Gastrocnemius medialis (tissue), 4 donors: ENCODE measurements around the gene NLRP2B. TPM values are rescaled to one million over a fixed set of nuclear protein-coding genes. Genes with fewer than 3 reads are reported as not detected.
"Not testable (repeated sequence)": the region's sequence is repeated elsewhere in the genome, so short reads cannot be mapped to it uniquely, and the experiment has no call there.

Experiments used
- ATAC-seq, 2 donors: fragments of 150-250 bp; one replicate each; pipeline ENCODE4 v1.9.1; 2016
- DNase-seq, 2 donors: peaks; one replicate each; pipeline ENCODE4 v3.0.0-alpha.2; 2019
- H3K27ac ChIP-seq, 4 donors: fragments of 200-600 bp; sonication (generic); 1 replicate in 1 of 4; 2 replicates in 3 of 4; pipeline ENCODE4 v1.5.1; 2016 to 2018; ENCODE audit warnings: mild to moderate bottlenecking in 2 of 4, moderate library complexity in 1 of 4
- H3K27me3 ChIP-seq, 3 donors: fragments of 200-600 bp; sonication (generic) in 2 of 3; 1 replicate in 1 of 3; 2 replicates in 2 of 3; pipeline versions ENCODE4 v1.5.1 to v1.6.0; 2016 to 2019; ENCODE audit warnings: mild to moderate bottlenecking in 1 of 3, moderate library complexity in 1 of 3
- H3K36me3 ChIP-seq, 2 donors: fragments of 200-600 bp; sonication (generic) in 1 of 2; one replicate each; pipeline ENCODE4 v1.5.1; 2017 to 2018
- H3K4me1 ChIP-seq, 2 donors: fragments of 200-600 bp; sonication (generic) in 1 of 2; one replicate each; pipeline ENCODE4 v1.5.1; 2016 to 2017; ENCODE audit warnings: mild to moderate bottlenecking in 2 of 2
- H3K4me3 ChIP-seq, 4 donors: fragments of 200-600 bp; sonication (generic) in 3 of 4; 1 replicate in 1 of 4; 2 replicates in 3 of 4; pipeline ENCODE4 v1.5.1; 2016 to 2019; ENCODE audit warnings: mild to moderate bottlenecking in 2 of 4
- H3K9me3 ChIP-seq, 3 donors: fragments of 200-600 bp; sonication (generic) in 2 of 3; 1 replicate in 1 of 3; 2 replicates in 2 of 3; pipeline ENCODE4 v1.5.1; 2016 to 2019
- CTCF ChIP-seq, 5 experiments: fragments of 450-650 bp in 3 of 5; fragments of 200-600 bp in 2 of 5; sonication (generic) in 2 of 5; IDR thresholded peaks in 4 of 5; conservative IDR thresholded peaks in 1 of 5; 1 replicate in 4 of 5; 2 replicates in 1 of 5; pipeline ENCODE4 v1.5.1; 2016 to 2019; ENCODE audit warnings: antibody characterized with exemption in 5 of 5, mild to moderate bottlenecking in 3 of 5, moderate library complexity in 3 of 5
- POLR2A ChIP-seq, 2 donors: fragments of 450-650 bp; IDR thresholded peaks; one replicate each; pipeline ENCODE4 v1.6.1; 2017; ENCODE audit warnings: antibody characterized with exemption in 2 of 2, mild to moderate bottlenecking in 2 of 2, moderate library complexity in 2 of 2
- in situ Hi-C, 4 donors: fragments of 200-750 bp; cut with MboI; loops; one replicate each; pipeline versions ENCODE4 v1.15.0 to v1.8.0; 2017; ENCODE audit warnings: low sequenced_read_pairs in 4 of 4
- intact Hi-C: fragments of 100-400 bp; cut with DNase I; formaldehyde crosslinking; loops from one replicate; pipeline ENCODE4 v1.15.1; 2023; ENCODE audit warnings: low total_unique reads
- total RNA-seq, 4 donors: library from RNA; depleted of rRNA; stranded (reverse); fragments of >200 nt; gene quantifications; one replicate each; pipeline versions ENCODE4 v1.1.0 to v1.2.3, GENCODE V29; 2016

Gene NLRP2B
- total RNA-seq, 4 donors from 2014 or later = 0.36 TPM; not detected in 3

DNA sequence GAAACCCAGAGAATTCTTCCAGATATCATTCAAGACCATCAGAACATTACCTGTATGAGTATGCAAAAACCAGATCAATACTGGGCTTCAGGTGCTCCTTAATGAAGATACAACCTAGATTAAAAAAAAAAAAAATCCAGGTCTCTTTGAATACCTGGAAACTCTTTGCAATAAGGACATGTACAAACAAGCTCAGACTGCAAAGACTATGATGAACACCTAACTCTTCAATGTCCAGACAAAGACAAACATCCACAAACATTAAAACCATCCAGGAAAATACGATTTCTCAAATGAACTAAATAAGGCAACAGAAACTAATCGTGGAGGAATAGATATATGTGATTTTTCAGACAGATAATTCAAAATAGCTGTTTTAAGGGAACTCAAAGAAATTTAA lies 38.7 kb downstream of the NLRP2B start:
- no peak for ATAC-seq
- Histone ChIP-seq H3K9me3 (no peaks in the 10 kb centered on the region), H3K27ac (no peak overlapping the region), H3K36me3 (no peaks in the 10 kb centered on the region), H3K27me3 (no peaks in the 10 kb centered on the region), H3K4me1 (no peaks in the 10 kb centered on the region), H3K4me3 (no peak overlapping the region)
- in situ Hi-C loops = no loop called here
- no peak for DNase-seq
- intact Hi-C loops = no loop called here
- TF ChIP-seq CTCF (IDR thresholded peaks at IDR 0.05 in 4 of 5, conservative IDR thresholded peaks at IDR 0.05 in 1 of 5) (no peak), POLR2A (IDR thresholded peaks at IDR 0.05) (no peak)

GRCh38 chrX:57640674-57641016 lies 39.4 kb downstream of the NLRP2B start:
- Histone ChIP-seq H3K27ac (no peak overlapping the region), H3K27me3 (no peaks in the 10 kb centered on the region), H3K4me1 (no peaks in the 10 kb centered on the region), H3K4me3 (no peak overlapping the region), H3K9me3 (no peaks in the 10 kb centered on the region), H3K36me3 (no peaks in the 10 kb centered on the region)
- intact Hi-C loops = no loop called here
- ATAC-seq (no peak), DNase-seq (no peak)
- TF ChIP-seq CTCF (IDR thresholded peaks at IDR 0.05 in 4 of 5, conservative IDR thresholded peaks at IDR 0.05 in 1 of 5) (no peak), POLR2A (IDR thresholded peaks at IDR 0.05) (no peak)
- in situ Hi-C loops = no loop called here

- ATAC-seq, H3K4me3 ChIP-seq, intact Hi-C loops, H3K27me3 ChIP-seq, H3K36me3 ChIP-seq, H3K27ac ChIP-seq, in situ Hi-C loops, DNase-seq, H3K9me3 ChIP-seq, H3K4me1 ChIP-seq: not testable (repeated sequence)
Observed at GRCh38 chrX:57629438-57629837, 50.6 kb downstream of the NLRP2B start.

Other genes starting within 250 kb of the NLRP2B start
- gene ZXDB, start 88.2 kb downstream of the NLRP2B start, total RNA-seq = 10 to 100 TPM in 1 of 4 donors, 1 to 10 TPM in 3; 5.9 to 10.7 (median 7.0) TPM
- gene ZXDA, start 230.2 kb upstream of the NLRP2B start, total RNA-seq = 1 to 10 TPM; 1.8 to 4.8 (median 2.2) TPM